Activated naive CD8-positive, alpha-beta T cell treated with anti-CD3 and anti-CD28 coated beads for 36 hours (primary cell): Measurements from ENCODE around the gene CKMT2. TPM values are rescaled to one million over a fixed set of nuclear protein-coding genes. Genes with fewer than 3 reads are reported as not detected.

Source experiments
- DNase-seq: peaks from one replicate; pipeline ENCODE4 v3.0.0; 2021
- H3K27ac Mint-ChIP-seq: one replicate; pipeline ENCODE4 v1.8.0; 2022; ENCODE audit warnings: mild to moderate bottlenecking, moderate library complexity, mixed read lengths
- H3K27me3 Mint-ChIP-seq: one replicate; pipeline ENCODE4 v1.8.0; 2022; ENCODE audit warnings: mild to moderate bottlenecking, mixed read lengths
- H3K36me3 Mint-ChIP-seq: one replicate; pipeline ENCODE4 v1.8.0; 2021; ENCODE audit warnings: mild to moderate bottlenecking, mixed read lengths
- H3K4me1 Mint-ChIP-seq: one replicate; pipeline ENCODE4 v1.8.0; 2021; ENCODE audit warnings: mixed read lengths
- H3K4me3 Mint-ChIP-seq: one replicate; pipeline ENCODE4 v1.8.0; 2022; ENCODE audit warnings: mild to moderate bottlenecking, moderate library complexity, mixed read lengths
- H3K9me3 Mint-ChIP-seq: one replicate; pipeline ENCODE4 v1.8.0; 2022; ENCODE audit warnings: mixed read lengths
- total RNA-seq, 2 experiments: library from RNA; stranded (reverse); gene quantifications; one replicate each; pipeline ENCODE4 v1.2.3, GENCODE V29; 2021

Gene CKMT2
- total RNA-seq, result not detected

DNA sequence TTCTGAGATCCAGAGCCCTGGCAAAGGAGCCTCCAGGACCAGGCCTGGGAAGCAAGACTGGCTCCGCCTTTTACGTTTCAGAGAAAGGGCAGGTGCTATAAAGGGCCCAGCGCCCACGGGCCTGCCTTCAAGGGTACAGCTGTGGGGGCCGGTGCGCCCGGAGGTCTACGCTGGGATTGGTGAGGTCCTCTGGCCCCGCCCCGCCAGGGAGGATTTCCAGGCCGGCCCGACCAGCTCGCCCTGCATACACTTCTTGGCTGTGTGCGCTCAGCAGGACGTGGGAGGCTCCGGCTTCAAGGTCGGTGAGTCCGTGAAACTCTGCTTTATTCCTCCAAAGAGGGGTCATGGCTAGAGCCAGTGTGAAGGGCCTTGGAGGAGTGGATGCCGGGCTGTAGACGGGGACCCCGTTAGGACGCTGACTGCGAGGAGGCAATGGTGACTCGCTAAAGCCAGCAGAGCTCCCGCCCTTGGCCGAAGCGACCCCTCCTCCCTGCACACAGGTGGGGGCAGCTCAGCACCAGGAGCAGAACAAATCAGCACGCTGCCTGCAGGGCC lies at the start of gene CKMT2:
Gene CKMT2, plus strand, starts transcription at position 243 of the 555 bp plus-strand sequence. CDS start 17,811 bp downstream, outside the sequence.
- H3K4me3 Mint-ChIP-seq, result no peak within 1 kb of the TSS
- DNase-seq, result peak; percentile 13
- H3K4me1 Mint-ChIP-seq, result peaks cover 18% of the 10 kb centered on the region
- peaks cover 2% of the 10 kb centered on the region for H3K36me3 Mint-ChIP-seq
- no peak within 1 kb of the TSS for H3K27ac Mint-ChIP-seq
- no peaks in the 10 kb centered on the region for H3K9me3 Mint-ChIP-seq
- H3K27me3 Mint-ChIP-seq, result no peaks in the 10 kb centered on the region

DNA sequence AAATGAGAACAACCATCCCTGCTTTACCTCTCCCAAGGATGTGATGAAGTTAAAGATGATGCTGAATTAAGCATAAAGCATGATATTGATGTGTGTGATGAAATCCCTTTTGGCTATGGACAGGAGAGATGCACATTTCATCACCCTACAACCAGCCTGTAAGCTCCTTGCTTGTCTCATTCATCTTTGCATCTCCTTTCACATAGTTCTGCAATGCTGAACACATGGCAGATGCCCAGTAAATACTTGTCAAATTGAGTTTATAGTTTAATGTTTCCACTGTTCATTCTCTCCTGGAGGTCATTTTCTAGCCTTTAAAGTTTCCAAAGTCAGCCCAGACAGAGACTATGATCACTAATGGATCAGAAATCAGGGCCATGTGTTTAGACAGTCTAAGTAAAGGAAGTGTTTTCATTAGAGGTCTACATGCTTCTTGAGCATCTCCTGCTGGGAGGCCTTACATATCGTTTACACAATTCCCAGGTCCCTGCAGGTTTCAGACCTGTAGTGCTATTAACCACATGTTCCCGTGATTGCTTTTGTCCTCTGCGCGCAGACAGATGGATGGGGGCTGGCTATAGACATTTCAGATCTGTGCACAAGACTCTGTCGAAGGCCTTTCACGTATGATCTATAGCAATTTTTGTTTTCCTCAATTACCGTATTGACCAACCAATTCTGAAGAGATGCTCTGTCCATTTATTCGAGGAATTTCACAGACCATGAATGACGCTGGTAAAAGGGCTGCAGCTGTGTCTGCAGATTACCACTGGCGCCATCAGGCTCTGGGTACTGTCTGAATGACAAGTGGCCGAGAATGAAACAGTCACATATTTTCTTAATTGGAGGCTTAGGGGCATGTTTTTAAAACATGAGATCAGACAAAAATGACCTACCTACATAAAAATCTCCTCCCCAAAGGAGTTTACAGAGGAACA lies 49.0 kb upstream of the CKMT2 start:
- DNase-seq, result no peak
- Mint-ChIP-seq H3K4me1 (peaks cover 14% of the 10 kb centered on the region), H3K4me3 (no peak overlapping the region), H3K27ac (peak overlapping the region; percentile 59), H3K9me3 (no peaks in the 10 kb centered on the region), H3K36me3 (peaks cover 2% of the 10 kb centered on the region), H3K27me3 (no peaks in the 10 kb centered on the region)

DNA sequence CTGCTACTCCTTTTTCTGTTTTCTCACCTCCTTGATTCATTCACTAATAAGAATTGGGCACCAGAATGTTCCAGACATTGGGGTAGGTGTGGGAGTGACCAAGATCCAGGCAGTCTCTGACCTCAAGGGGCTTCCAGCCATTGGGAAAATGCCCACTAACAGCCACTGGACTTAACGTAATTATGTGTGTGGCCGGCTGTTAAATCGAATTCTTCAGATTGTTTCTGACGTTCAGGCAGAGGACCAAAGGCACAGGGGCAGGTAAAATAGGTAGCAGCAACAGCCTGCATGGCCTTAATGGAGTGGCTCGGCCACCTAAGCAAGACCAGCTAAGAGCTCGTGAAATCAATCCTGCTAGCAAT lies 48.4 kb upstream of the CKMT2 start:
- no peak overlapping the region for H3K27ac Mint-ChIP-seq
- H3K27me3 Mint-ChIP-seq, result no peaks in the 10 kb centered on the region
- H3K4me1 Mint-ChIP-seq, result peaks cover 14% of the 10 kb centered on the region
- H3K36me3 Mint-ChIP-seq, result peaks cover 5% of the 10 kb centered on the region
- no peak for DNase-seq
- H3K4me3 Mint-ChIP-seq, result no peak overlapping the region
- H3K9me3 Mint-ChIP-seq, result no peaks in the 10 kb centered on the region

DNA sequence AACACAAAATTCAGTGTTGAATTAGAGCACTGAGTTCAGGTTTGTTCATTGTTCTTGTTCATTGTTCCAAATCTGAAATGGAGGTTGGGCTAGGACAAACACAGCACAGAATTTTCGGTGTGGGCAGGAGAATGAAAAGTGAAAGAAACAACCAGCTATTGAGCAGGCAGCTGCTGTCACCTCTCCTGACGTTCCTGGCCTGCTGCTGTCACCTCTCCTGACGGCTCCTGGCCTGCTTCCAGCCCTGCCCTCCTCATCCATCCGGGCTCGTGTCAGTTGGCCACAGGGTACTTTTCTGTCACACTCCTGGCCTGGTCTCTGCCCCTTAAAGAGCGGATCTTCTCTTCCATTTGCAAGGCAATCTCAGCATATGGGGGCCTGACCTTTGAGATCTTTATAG lies 45.2 kb upstream of the CKMT2 start:
- Mint-ChIP-seq H3K4me1 (peaks cover 10% of the 10 kb centered on the region), H3K36me3 (peaks cover 5% of the 10 kb centered on the region), H3K27me3 (no peaks in the 10 kb centered on the region), H3K27ac (no peak overlapping the region), H3K4me3 (no peak overlapping the region), H3K9me3 (no peaks in the 10 kb centered on the region)
- no peak for DNase-seq

DNA sequence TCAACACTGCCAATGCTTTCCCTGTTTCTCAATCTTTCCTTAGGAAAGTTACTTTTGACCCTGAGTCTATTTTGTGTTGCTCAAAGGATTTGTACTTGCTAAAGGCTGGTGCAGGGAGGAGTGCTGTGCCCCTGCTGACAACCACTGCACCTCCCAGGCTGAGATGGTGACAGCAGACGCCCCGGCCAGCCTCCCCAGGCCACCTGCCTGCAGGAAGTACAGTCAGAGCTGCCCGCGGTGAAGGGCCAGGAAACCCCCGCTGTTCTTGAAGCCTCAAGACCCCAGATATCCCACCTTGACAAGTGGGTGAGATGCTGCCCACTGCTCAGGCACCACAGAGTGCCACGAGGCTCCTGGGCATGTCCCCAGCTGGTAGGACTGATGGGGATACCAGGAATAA lies 44.2 kb upstream of the CKMT2 start:
- Mint-ChIP-seq H3K27ac (no peak overlapping the region), H3K36me3 (peaks cover 5% of the 10 kb centered on the region), H3K27me3 (no peaks in the 10 kb centered on the region), H3K4me3 (no peak overlapping the region), H3K9me3 (no peaks in the 10 kb centered on the region), H3K4me1 (peaks cover 6% of the 10 kb centered on the region)
- DNase-seq, result peak; percentile 6

DNA sequence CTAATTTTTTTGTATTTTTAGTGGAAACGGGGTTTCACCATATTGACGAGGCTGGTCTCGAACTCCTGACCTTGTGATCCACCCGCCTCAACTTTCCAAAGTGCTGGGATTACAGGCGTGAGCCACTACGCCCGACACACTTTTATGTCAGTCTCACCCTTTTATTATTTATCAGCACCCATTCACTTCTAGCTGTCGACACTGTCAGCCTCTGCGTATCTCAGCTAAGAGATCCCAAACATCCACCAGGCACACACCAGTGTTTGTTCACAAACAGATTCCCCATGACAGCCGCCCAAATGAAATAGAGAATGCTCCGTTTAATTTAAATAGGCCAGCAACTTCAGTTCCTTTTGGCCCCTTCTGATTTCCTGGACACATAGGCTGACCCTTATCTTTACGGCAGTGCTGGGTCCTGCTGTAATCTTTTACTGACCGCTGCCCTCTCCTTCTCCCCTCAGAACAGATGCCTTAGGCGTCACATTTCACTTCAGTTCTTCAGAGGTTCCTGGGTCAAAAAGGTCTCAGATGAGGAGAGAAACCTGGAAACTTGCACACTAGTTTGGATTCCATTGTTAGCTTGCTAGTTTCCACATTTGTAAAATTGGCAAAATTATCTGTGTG lies 43.1 kb upstream of the CKMT2 start:
- no peak for DNase-seq
- H3K9me3 Mint-ChIP-seq, result no peaks in the 10 kb centered on the region
- no peaks in the 10 kb centered on the region for H3K27me3 Mint-ChIP-seq
- H3K36me3 Mint-ChIP-seq, result peaks cover 5% of the 10 kb centered on the region
- no peak overlapping the region for H3K4me3 Mint-ChIP-seq
- H3K27ac Mint-ChIP-seq, result no peak overlapping the region
- peaks cover 12% of the 10 kb centered on the region for H3K4me1 Mint-ChIP-seq

DNA sequence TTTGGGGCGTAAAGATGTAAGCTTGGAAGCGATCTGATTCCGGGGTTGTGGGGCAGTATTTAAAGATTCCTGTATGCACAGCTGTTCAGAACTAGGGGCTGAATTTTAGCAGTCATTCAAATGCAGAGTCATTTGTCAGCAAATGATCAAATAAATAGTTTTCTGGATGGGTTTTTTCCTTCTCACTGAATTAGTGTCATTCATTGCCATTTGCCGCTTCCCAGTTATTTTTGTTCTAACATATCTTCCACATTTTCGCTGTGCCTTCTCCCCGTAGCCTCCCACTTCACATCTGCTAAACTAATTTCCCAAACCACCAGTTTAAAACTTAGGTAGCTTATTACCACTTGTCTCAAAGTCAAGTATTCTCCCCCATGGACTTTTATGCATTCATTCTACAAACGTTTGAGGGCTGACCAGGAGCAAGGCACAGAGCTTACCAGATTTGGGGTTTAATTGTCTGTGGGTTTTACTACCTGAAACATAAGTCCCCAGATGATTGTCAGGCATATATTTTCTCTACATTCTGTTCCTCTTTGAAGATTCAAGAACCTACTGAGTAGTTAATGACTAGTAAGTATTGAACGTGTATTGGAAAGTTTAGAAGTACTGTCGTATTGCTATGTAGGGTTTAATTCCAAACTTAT lies 41.3 kb upstream of the CKMT2 start:
- Mint-ChIP-seq H3K27me3 (no peaks in the 10 kb centered on the region), H3K27ac (no peak overlapping the region), H3K4me3 (no peak overlapping the region), H3K36me3 (peaks cover 5% of the 10 kb centered on the region), H3K9me3 (no peaks in the 10 kb centered on the region), H3K4me1 (peaks cover 15% of the 10 kb centered on the region)
- DNase-seq, result no peak

DNA sequence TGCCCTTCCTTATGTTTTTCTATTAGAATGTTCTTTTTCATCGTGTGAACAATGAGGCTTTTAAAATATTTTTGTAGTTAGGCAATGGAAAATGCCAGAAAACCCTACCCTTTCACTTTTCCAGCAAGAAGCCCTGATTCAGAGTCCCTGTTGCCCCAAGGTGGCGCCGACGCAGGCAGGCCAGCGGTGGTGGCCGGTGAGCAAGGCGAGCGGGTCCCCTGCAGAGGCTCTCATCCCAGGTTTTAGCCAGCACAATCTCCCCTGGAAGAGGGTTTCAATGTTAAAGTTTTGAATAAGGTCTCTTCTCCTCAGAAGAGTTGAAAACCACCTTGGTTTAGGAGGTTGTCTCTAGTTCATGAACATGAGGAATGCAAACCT lies 40.8 kb upstream of the CKMT2 start:
- Mint-ChIP-seq H3K27me3 (no peaks in the 10 kb centered on the region), H3K4me1 (peaks cover 15% of the 10 kb centered on the region), H3K36me3 (peaks cover 5% of the 10 kb centered on the region), H3K27ac (no peak overlapping the region), H3K4me3 (no peak overlapping the region), H3K9me3 (no peaks in the 10 kb centered on the region)
- no peak for DNase-seq

DNA sequence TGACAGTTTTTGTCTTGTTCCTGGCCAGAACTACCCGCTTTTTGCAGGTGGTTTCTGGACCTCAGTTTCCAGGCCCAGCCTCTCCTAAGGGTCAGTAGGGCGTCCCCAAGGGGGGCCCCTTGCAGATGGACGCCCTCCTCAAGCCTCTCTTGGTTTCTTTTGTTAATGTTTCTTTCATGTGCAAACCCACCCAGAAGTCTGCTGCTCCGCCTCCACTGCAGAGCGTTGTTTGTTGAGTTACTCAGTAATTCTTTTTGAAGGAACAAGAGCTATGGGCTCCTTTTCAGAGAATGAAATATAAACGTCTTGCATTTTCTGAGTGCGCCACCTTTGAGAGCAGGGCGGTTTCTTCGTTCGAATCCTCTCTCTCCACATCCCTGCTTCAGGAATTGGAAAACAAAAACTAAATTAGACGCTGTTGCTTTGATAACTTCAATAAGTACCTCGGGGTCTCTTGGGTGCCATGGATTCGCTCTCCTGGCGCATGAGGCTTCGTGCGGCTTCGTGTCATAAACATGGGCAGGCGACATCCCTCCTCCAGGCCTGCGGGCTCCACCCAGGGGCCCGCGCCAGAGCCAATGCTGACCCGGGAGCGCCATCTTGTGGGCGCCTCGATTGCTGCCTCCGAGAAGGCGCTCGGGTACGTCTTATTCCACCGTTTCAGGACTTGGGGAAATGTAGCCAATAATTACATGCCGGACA lies 38.3 kb upstream of the CKMT2 start:
- no peak overlapping the region for H3K4me3 Mint-ChIP-seq
- peak; percentile 84 for DNase-seq
- H3K27me3 Mint-ChIP-seq, result no peaks in the 10 kb centered on the region
- H3K36me3 Mint-ChIP-seq, result no peaks in the 10 kb centered on the region
- H3K9me3 Mint-ChIP-seq, result no peaks in the 10 kb centered on the region
- no peak overlapping the region for H3K27ac Mint-ChIP-seq
- peaks cover 8% of the 10 kb centered on the region for H3K4me1 Mint-ChIP-seq

DNA sequence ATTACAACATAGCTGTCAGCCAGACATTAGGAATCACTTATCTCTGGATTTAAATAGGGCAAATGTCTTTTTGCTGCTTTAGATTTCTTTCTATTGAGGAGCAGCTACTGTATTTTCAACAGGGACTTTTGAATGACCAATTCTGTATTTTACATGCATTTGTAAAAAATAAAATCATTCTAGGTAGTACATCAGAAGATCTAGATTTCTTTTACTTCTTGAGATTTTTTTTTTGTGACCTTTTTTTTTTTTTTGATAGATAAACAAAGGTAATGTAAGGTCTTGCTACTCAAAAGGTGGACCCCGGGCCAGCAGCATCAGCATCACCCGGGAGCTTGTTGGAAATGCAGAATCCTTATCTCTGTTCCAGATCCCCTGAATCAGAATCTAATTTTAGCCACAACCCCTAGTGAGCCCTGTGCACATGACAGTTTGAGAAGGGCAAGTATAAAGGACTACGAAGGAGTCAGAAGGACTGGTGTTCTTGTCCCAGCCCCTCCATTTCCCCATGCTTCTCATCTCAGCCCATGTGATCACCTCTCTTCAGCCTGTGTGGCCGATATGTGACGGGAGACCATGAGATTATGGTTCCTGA lies 37.7 kb upstream of the CKMT2 start:
- no peak overlapping the region for H3K27ac Mint-ChIP-seq
- H3K4me3 Mint-ChIP-seq, result no peak overlapping the region
- H3K36me3 Mint-ChIP-seq, result no peaks in the 10 kb centered on the region
- no peaks in the 10 kb centered on the region for H3K9me3 Mint-ChIP-seq
- DNase-seq, result no peak
- H3K27me3 Mint-ChIP-seq, result no peaks in the 10 kb centered on the region
- peaks cover 8% of the 10 kb centered on the region for H3K4me1 Mint-ChIP-seq

DNA sequence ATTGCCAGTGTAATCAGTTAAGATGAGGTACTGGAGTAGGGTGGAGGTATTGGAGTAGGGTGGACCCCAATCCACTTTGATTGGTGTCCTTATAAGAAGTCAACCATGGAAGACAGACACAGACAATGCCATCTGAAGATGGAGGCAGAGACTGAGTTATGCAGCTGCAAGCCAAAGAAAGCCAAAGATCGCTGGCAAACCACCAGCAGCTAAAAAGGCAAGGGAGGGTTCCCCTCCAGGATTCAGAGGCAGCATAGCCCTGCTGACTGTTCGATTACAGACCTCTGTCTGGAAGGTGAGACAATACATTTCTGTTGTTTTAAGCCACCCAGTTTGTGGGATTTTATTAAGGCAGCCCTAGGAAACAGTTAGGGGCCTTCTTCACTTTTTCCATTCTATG lies 30.5 kb upstream of the CKMT2 start:
- Mint-ChIP-seq H3K27ac (no peak overlapping the region), H3K9me3 (no peaks in the 10 kb centered on the region), H3K4me1 (no peaks in the 10 kb centered on the region), H3K4me3 (no peak overlapping the region), H3K27me3 (no peaks in the 10 kb centered on the region), H3K36me3 (peaks cover 2% of the 10 kb centered on the region)
- DNase-seq, result no peak

DNA sequence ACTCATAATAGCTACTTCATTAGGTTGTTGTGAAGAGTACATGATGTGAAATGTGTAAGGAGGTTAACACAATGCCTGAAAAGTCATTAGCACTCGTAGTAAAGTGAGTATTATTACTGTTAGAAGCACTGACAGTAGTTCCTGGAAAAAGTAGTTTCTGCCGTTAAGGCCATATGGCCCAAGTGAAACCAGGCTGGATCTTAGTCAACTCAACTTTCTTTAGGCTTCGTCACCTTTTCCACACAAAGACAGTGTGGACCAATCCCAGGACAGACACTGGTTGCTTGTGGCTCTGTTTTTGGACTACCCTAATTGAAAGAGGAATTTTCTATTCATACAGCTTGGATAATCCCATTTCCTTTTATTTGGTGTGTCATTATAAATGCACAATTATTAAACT lies 29.4 kb upstream of the CKMT2 start:
- Mint-ChIP-seq H3K4me3 (no peak overlapping the region), H3K9me3 (no peaks in the 10 kb centered on the region), H3K36me3 (peaks cover 2% of the 10 kb centered on the region), H3K27me3 (no peaks in the 10 kb centered on the region), H3K4me1 (no peaks in the 10 kb centered on the region), H3K27ac (no peak overlapping the region)
- no peak for DNase-seq

DNA sequence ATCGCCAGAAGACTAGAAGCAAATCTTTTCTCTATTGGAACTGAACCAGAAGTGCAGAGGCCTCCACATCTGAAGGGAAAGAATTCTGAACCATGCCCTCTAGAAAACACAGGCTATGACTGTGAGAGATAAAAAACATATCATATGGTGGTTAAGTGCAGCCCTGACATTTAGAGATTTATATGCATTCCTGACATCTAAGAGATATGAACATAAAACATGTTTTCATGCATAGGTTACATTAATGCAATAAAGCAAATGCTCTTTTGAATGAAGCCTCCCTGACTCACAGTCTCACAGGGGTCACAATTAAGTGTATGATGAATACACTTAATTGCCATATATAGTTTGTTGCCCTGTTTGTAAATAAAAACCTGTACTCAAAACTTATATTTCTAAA lies 28.9 kb upstream of the CKMT2 start:
- peaks cover 2% of the 10 kb centered on the region for H3K36me3 Mint-ChIP-seq
- H3K27me3 Mint-ChIP-seq, result no peaks in the 10 kb centered on the region
- no peaks in the 10 kb centered on the region for H3K4me1 Mint-ChIP-seq
- no peak overlapping the region for H3K27ac Mint-ChIP-seq
- DNase-seq, result no peak
- no peaks in the 10 kb centered on the region for H3K9me3 Mint-ChIP-seq
- H3K4me3 Mint-ChIP-seq, result no peak overlapping the region

DNA sequence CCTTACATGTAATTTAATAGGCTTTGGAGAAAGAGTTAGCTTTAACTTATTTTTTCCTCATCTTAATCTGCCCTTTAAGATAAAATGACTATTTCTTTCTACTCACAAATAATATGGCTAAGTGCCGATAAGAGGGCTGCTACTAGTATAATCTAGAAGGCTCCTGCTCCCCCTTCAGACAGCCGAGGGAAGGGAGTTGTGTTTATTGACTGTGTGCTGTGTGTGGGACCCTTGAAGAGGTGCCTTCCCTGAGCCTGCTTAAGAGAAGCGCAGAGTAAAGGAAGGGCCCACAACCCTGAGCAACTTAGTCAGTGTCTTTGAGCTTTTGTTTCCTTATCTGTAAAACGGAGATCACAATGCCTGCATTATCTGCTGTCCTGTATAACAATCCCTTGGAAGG lies 28.1 kb upstream of the CKMT2 start:
- Mint-ChIP-seq H3K36me3 (peaks cover 2% of the 10 kb centered on the region), H3K27ac (no peak overlapping the region), H3K4me1 (no peaks in the 10 kb centered on the region), H3K27me3 (no peaks in the 10 kb centered on the region), H3K4me3 (no peak overlapping the region), H3K9me3 (no peaks in the 10 kb centered on the region)
- no peak for DNase-seq
